ENCODE measurements around the gene OR5AC2.

The OR5AC2 gene

GRCh38 chr3:98038876-98039275, 48.1 kb upstream of the OR5AC2 start (continued):
- no peak for TF ChIP-seq CREB5 (CRISPR knock-in tag; IDR thresholded peaks at IDR 0.05; ENCODE audit: low read depth)
- no peak for TF ChIP-seq BACH2 (CRISPR knock-in tag; IDR thresholded peaks at IDR 0.05; ENCODE audit: borderline replicate concordance)
- no peak for TF ChIP-seq ISL1 (CRISPR knock-in tag; IDR thresholded peaks at IDR 0.05)
- TF ChIP-seq ZNF70 (CRISPR knock-in tag; IDR thresholded peaks at IDR 0.05): no peak
- TF ChIP-seq TOX (CRISPR knock-in tag; IDR thresholded peaks at IDR 0.05; ENCODE audit: borderline replicate concordance): no peak

- TF ChIP-seq CSDC2 (CRISPR knock-in tag; IDR thresholded peaks at IDR 0.05): no peak
- TF ChIP-seq GLIS3 (CRISPR knock-in tag; IDR thresholded peaks at IDR 0.05): no peak
- no peak for TF ChIP-seq ZNF8 (CRISPR knock-in tag; IDR thresholded peaks at IDR 0.05)
- TF ChIP-seq ARNTL (CRISPR knock-in tag; IDR thresholded peaks at IDR 0.05; ENCODE audit: borderline replicate concordance, low read depth): no peak
- no peak for TF ChIP-seq ESRRG (CRISPR knock-in tag; IDR thresholded peaks at IDR 0.05)
- no peak for TF ChIP-seq SNAI2 (CRISPR knock-in tag; IDR thresholded peaks at IDR 0.05)
- TF ChIP-seq CSRNP3 (CRISPR knock-in tag; IDR thresholded peaks at IDR 0.05): no peak
- no peak for TF ChIP-seq CREB5 (CRISPR knock-in tag; IDR thresholded peaks at IDR 0.05; ENCODE audit: low read depth)
- TF ChIP-seq ISL1 (CRISPR knock-in tag; IDR thresholded peaks at IDR 0.05): no peak
- no peak for TF ChIP-seq ZFP3 (CRISPR knock-in tag; IDR thresholded peaks at IDR 0.05)
- TF ChIP-seq ZNF70 (CRISPR knock-in tag; IDR thresholded peaks at IDR 0.05): no peak
- no peak for TF ChIP-seq RARB (CRISPR knock-in tag; IDR thresholded peaks at IDR 0.05)
- no peak for TF ChIP-seq ZFP30 (CRISPR knock-in tag; IDR thresholded peaks at IDR 0.05)
- ATAC-seq: peak; percentile 95
These were observed 47.5 kb upstream of the OR5AC2 start for GRCh38 chr3:98039322-98040024.

- TF ChIP-seq ARNTL (CRISPR knock-in tag; IDR thresholded peaks at IDR 0.05; ENCODE audit: borderline replicate concordance, low read depth) (no peak), PPARA (CRISPR knock-in tag; IDR thresholded peaks at IDR 0.05; ENCODE audit: borderline replicate concordance) (no peak), OSR1 (CRISPR knock-in tag; IDR thresholded peaks at IDR 0.05) (no peak), BACH2 (CRISPR knock-in tag; IDR thresholded peaks at IDR 0.05; ENCODE audit: borderline replicate concordance) (no peak), GLIS3 (CRISPR knock-in tag; IDR thresholded peaks at IDR 0.05) (no peak), ISL1 (CRISPR knock-in tag; IDR thresholded peaks at IDR 0.05) (no peak), RARB (CRISPR knock-in tag; IDR thresholded peaks at IDR 0.05) (no peak)
- ATAC-seq: no peak
These were observed 45.6 kb upstream of the OR5AC2 start for GRCh38 chr3:98041350-98041749.

GRCh38 chr3:98048586-98048985, 38.4 kb upstream of the OR5AC2 start:
- no peak for ATAC-seq
- TF ChIP-seq CSDC2 (CRISPR knock-in tag; IDR thresholded peaks at IDR 0.05) (no peak), BACH2 (CRISPR knock-in tag; IDR thresholded peaks at IDR 0.05; ENCODE audit: borderline replicate concordance) (no peak), ZNF565 (CRISPR knock-in tag; conservative IDR thresholded peaks at IDR 0.05; ENCODE audit: low read depth) (no peak), RARB (CRISPR knock-in tag; IDR thresholded peaks at IDR 0.05) (no peak), ZFP3 (CRISPR knock-in tag; IDR thresholded peaks at IDR 0.05) (no peak), PATZ1 (CRISPR knock-in tag; IDR thresholded peaks at IDR 0.05; ENCODE audit: borderline replicate concordance) (no peak)
- TF ChIP-seq, protein P1, sequence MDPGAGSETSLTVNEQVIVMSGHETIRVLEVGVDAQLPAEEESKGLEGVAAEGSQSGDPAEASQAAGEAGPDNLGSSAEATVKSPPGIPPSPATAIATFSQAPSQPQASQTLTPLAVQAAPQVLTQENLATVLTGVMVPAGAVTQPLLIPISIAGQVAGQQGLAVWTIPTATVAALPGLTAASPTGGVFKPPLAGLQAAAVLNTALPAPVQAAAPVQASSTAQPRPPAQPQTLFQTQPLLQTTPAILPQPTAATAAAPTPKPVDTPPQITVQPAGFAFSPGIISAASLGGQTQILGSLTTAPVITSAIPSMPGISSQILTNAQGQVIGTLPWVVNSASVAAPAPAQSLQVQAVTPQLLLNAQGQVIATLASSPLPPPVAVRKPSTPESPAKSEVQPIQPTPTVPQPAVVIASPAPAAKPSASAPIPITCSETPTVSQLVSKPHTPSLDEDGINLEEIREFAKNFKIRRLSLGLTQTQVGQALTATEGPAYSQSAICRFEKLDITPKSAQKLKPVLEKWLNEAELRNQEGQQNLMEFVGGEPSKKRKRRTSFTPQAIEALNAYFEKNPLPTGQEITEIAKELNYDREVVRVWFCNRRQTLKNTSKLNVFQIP (CRISPR knock-in tag; IDR thresholded peaks at IDR 0.05; ENCODE audit: borderline replicate concordance, low read depth): no peak
